Duodenal mucosa (tissue), 2 donors: ENCODE measurements around the gene PRKAR1A.
A peak's percentile ranks its signal among the peaks of the same experiment; 100 is the strongest.
"Not testable (repeated sequence)": the region's sequence is repeated elsewhere in the genome, so short reads cannot be mapped to it uniquely, and the experiment has no call there.

Experiments used
- H3K27ac ChIP-seq: one replicate; pipeline ENCODE4 v1.7.0; 2013; ENCODE audit warnings: low read depth, low read length
- H3K27me3 ChIP-seq, 2 donors: one replicate each; pipeline ENCODE4 v1.7.0; 2013; ENCODE audit warnings: low read length in 2 of 2, control low read depth in 1 of 2; ENCODE audit not compliant: insufficient read depth in 2 of 2, control insufficient read depth in 1 of 2
- H3K36me3 ChIP-seq, 2 donors: one replicate each; pipeline ENCODE4 v1.7.0; 2013; ENCODE audit warnings: low read length in 2 of 2, control low read depth in 1 of 2; ENCODE audit not compliant: insufficient read depth in 2 of 2, control insufficient read depth in 1 of 2
- H3K4me1 ChIP-seq, 2 donors: one replicate each; pipeline ENCODE4 v1.7.0; 2013; ENCODE audit warnings: low read length in 2 of 2, control low read depth in 1 of 2; ENCODE audit not compliant: insufficient read depth in 2 of 2, control insufficient read depth in 1 of 2
- H3K4me3 ChIP-seq, 2 donors: one replicate each; pipeline ENCODE4 v1.7.0; 2013; ENCODE audit warnings: low read length in 2 of 2, low read depth in 1 of 2
- H3K9ac ChIP-seq, 2 donors: one replicate each; pipeline ENCODE4 v1.7.0; 2013; ENCODE audit warnings: low read length in 2 of 2, low read depth in 1 of 2
- H3K9me3 ChIP-seq, 2 donors: one replicate each; pipeline ENCODE4 v1.7.0; 2013; ENCODE audit warnings: low read length in 2 of 2, control low read depth in 1 of 2; ENCODE audit not compliant: control insufficient read depth in 1 of 2

The PRKAR1A gene

DNA sequence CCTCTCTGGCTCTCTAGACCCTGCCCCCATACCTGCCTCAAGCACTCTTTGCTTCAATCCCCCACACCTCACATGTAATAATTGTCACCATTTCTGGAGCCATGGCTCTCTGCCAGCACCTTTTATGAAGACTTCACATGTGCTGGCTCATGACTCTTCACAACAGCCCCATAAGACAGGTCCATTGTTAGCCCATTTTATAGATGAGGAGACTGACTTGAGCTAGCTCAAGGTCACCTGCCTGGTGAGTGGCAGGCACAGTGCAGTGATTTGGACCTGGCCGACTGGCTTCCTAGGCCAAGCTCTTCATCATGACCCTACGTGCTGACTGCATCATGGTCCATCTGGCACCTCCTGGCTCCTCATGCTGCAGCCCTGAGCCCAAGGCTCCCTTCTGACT lies 63.9 kb downstream of the PRKAR1A start:
- Histone ChIP-seq H3K27me3 (no peaks in the 10 kb centered on the region), H3K27ac (no peak overlapping the region)

GRCh38 chr17:68576811-68577496 lies 64.7 kb downstream of the PRKAR1A start:
- H3K9me3 ChIP-seq, result peaks cover 0 to 2% of the 10 kb centered on the region in 2 donors
- no peak overlapping the region for H3K9ac ChIP-seq
- H3K36me3 ChIP-seq, result no peaks in the 10 kb centered on the region
- peak overlapping the region; percentile 13 for H3K27ac ChIP-seq
- no peaks in the 10 kb centered on the region for H3K27me3 ChIP-seq
- H3K4me1 ChIP-seq, result peaks cover 0 to 7% of the 10 kb centered on the region in 2 donors
- H3K4me3 ChIP-seq, result no peak overlapping the region

More for the DNA sequence above, 63.9 kb downstream of the PRKAR1A start:
- Histone ChIP-seq H3K4me3 (no peak overlapping the region), H3K36me3 (no peaks in the 10 kb centered on the region), H3K4me1 (peaks cover 0 to 7% of the 10 kb centered on the region in 2 donors), H3K9ac (no peak overlapping the region), H3K9me3 (peaks cover 0 to 2% of the 10 kb centered on the region in 2 donors)

GRCh38 chr17:68577497-68577821 lies 65.2 kb downstream of the PRKAR1A start:
- H3K27me3 ChIP-seq, result no peaks in the 10 kb centered on the region
- H3K4me1 ChIP-seq, result peaks cover 0 to 7% of the 10 kb centered on the region in 2 donors
- no peak overlapping the region for H3K4me3 ChIP-seq
- H3K9ac ChIP-seq, result no peak overlapping the region
- H3K9me3 ChIP-seq, result peaks cover 0 to 2% of the 10 kb centered on the region in 2 donors
- no peaks in the 10 kb centered on the region for H3K36me3 ChIP-seq
- H3K27ac ChIP-seq, result no peak overlapping the region

- Histone ChIP-seq H3K4me3 (no peak overlapping the region), H3K4me1 (peaks cover 0 to 7% of the 10 kb centered on the region in 2 donors), H3K9ac (no peak overlapping the region), H3K9me3 (peaks cover 0 to 2% of the 10 kb centered on the region in 2 donors), H3K27me3 (no peaks in the 10 kb centered on the region), H3K36me3 (no peaks in the 10 kb centered on the region), H3K27ac (no peak overlapping the region)
Measured at GRCh38 chr17:68578236-68578635, 66.0 kb downstream of the PRKAR1A start.

GRCh38 chr17:68579194-68579927 lies 67.1 kb downstream of the PRKAR1A start:
- Histone ChIP-seq H3K36me3 (no peaks in the 10 kb centered on the region), H3K9me3 (peaks cover 0 to 2% of the 10 kb centered on the region in 2 donors), H3K27ac (no peak overlapping the region), H3K27me3 (no peaks in the 10 kb centered on the region), H3K9ac (no peak overlapping the region), H3K4me3 (no peak overlapping the region), H3K4me1 (peaks cover 0 to 7% of the 10 kb centered on the region in 2 donors)

DNA sequence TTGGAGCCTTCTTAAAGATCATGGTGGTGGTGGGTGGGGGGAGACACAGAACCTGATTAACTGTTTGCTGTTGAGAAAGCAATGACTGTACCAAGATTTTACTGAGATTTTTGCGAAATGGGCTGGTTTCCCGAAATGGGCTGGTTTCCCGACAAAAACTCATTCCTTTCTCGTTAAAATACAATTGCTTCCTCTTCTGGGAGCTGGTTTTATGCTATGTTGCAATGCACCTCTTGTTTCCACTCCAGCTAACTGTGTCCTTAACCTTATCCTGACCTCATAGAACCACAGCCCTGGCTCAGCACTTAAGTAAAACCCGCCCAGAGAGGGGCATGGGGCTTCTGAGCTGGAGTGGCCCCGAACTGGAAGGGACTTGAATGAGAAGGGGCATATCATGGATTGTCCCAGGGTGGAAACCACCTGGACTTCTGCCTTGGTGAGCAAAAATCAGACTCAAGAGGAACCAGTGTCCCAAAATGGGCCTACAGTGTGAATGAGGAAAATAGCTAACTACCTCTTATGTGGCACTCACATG lies 68.1 kb downstream of the PRKAR1A start:
- H3K9ac ChIP-seq, result no peak overlapping the region
- H3K36me3 ChIP-seq, result no peaks in the 10 kb centered on the region
- no peak overlapping the region for H3K27ac ChIP-seq

DNA sequence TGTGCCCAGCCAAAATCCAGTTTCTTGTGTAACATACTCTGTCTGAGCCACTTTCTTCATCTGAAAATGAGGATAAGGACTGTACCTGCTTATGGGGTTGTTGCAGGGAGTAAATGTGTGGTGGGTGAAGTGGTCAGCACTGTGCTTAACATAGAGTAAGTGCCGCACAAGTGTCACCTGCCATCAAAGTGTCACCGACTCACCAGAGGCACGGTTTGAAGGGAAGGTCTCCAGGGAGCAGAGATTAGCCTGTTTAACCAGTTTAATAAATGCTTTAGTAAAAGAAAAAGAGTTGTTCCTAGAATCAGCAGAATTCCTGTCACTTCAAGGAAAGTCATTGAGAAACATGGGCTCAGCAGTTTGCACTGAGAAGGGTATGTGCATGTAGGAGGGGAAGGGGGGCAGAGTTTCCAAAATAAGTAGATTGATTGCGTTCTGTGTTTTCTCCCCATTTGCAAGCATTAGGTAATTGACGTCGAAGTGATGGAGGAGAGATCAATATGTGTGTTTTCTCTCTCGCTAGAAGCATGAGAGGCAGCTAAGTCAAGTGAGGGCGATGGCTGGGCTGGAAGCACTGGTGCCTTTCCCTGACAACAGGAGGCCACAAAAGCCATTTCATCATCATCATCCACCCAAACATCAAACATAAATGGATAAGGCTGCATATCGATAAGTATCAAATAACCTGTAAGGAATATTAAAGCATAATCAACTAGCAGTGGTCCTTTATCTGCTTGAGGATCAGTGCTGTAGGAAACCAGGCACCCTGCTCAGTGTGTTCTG lies 69.8 kb downstream of the PRKAR1A start:
- Histone ChIP-seq H3K27me3 (no peaks in the 10 kb centered on the region), H3K27ac (no peak overlapping the region), H3K9ac (no peak overlapping the region), H3K4me3 (no peak overlapping the region), H3K9me3 (peaks cover 0 to 2% of the 10 kb centered on the region in 2 donors), H3K36me3 (no peaks in the 10 kb centered on the region), H3K4me1 (no peaks in the 10 kb centered on the region)

More for the DNA sequence above, 68.1 kb downstream of the PRKAR1A start:
- Histone ChIP-seq H3K4me3 (no peak overlapping the region), H3K9me3 (peaks cover 0 to 2% of the 10 kb centered on the region in 2 donors), H3K27me3 (no peaks in the 10 kb centered on the region), H3K4me1 (peaks cover 0 to 7% of the 10 kb centered on the region in 2 donors)

DNA sequence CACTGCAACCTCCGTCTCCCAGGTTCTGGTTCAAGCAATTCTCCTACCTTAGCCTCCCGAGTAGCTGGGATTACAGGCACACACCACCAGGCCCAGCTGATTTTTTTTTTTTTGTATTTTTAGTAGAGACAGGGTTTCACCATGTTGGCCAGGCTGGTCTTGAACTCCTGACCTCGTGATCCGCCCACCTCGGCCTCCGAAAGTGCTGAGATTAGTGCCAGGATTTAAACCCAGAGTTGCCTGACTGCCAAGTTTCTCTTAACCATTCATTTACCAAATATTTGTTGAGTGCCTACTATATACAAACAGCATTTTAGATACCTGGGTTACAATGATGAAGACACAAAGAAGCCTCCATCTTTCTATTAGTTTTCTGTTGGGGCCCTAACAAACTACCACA lies 70.6 kb downstream of the PRKAR1A start:
- not testable (repeated sequence) for H3K27ac ChIP-seq, H3K36me3 ChIP-seq, H3K4me1 ChIP-seq, H3K4me3 ChIP-seq, H3K9ac ChIP-seq, H3K27me3 ChIP-seq, H3K9me3 ChIP-seq

DNA sequence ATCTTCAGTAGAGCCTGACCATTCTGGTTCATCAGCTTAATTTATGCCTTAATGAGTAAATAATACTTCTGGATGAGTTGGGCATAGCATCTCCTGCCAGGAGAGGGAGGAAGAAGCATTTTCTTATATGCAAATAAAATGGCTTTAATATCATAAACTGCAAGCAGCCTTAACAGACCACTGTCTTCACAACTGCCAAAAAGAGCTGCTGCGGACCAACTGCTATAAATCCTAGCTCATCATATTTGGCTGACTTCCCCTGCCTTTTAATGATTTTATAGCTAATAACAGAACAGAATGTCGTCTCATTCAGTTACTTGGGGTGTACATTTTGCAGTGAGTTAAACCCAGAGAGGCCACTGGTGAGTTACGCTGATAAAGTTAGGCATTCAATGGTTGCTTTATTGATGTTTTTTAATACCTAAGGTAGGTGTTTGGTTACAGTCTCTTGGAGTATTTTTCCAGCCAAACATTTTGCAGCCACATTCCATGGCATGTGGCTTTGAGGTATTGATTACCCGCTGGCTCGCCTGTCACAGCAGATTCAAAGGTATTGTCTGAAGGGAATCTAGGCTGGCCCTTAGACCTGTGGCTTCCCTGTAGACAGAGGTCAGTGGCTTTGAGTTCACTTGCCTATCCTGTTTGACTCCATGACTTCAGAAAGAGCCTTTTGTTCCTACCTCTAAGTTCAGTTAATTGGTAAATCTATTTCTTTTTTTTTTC lies 72.5 kb downstream of the PRKAR1A start:
- Histone ChIP-seq H3K4me1 (no peaks in the 10 kb centered on the region), H3K4me3 (no peak overlapping the region), H3K9me3 (no peaks in the 10 kb centered on the region), H3K9ac (no peak overlapping the region), H3K36me3 (no peaks in the 10 kb centered on the region), H3K27ac (no peak overlapping the region), H3K27me3 (no peaks in the 10 kb centered on the region)
